Spleen (tissue), 7 donors: ENCODE measurements around the gene NECAB3.

Experiments used
- POLR2A ChIP-seq, 3 donors: fragments of 450-650 bp; IDR thresholded peaks; one replicate each; pipeline ENCODE4 v1.5.1; 2017; ENCODE audit warnings: antibody characterized with exemption in 3 of 3, mild to moderate bottlenecking in 1 of 3
- POLR2AphosphoS5 ChIP-seq, 3 donors: sonication (generic); formaldehyde crosslinking; IDR thresholded peaks; one replicate each; pipeline ENCODE4 v1.5.1; 2017; ENCODE audit warnings: antibody characterized with exemption in 3 of 3
- TF ChIP-seq, protein P1 (sequence below), 11 experiments: fragments of 200-600 bp in 7 of 11; fragments of 450-650 bp in 4 of 11; sonication (generic) in 4 of 11; IDR thresholded peaks in 8 of 11; conservative IDR thresholded peaks in 3 of 11; 1 replicate in 7 of 11; 2 replicates in 4 of 11; pipeline versions ENCODE4 v1.4.0 to v1.8.0; 2016 to 2021; ENCODE audit warnings: antibody characterized with exemption in 11 of 11, inconsistent platforms in 4 of 11, mild to moderate bottlenecking in 1 of 11
- donor health status: DM: no; HTN: no; CAD: no; lungs with moderate emphysema.
- donor health status: DM: no; HTN: no; CAD: no.
- donor health status: DM: no; HTN: no; CAD: no.

GRCh38 chr20:33686100-33686983, 12.1 kb upstream of the NECAB3 start, which contains the start of gene E2F1:
- TF ChIP-seq, protein P1, sequence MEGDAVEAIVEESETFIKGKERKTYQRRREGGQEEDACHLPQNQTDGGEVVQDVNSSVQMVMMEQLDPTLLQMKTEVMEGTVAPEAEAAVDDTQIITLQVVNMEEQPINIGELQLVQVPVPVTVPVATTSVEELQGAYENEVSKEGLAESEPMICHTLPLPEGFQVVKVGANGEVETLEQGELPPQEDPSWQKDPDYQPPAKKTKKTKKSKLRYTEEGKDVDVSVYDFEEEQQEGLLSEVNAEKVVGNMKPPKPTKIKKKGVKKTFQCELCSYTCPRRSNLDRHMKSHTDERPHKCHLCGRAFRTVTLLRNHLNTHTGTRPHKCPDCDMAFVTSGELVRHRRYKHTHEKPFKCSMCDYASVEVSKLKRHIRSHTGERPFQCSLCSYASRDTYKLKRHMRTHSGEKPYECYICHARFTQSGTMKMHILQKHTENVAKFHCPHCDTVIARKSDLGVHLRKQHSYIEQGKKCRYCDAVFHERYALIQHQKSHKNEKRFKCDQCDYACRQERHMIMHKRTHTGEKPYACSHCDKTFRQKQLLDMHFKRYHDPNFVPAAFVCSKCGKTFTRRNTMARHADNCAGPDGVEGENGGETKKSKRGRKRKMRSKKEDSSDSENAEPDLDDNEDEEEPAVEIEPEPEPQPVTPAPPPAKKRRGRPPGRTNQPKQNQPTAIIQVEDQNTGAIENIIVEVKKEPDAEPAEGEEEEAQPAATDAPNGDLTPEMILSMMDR (IDR thresholded peaks at IDR 0.05 in 8 of 11, conservative IDR thresholded peaks at IDR 0.05 in 3 of 11) = peak; percentile 6 to 80 (median 61)
- TF ChIP-seq POLR2AphosphoS5 (IDR thresholded peaks at IDR 0.05) (peak; percentile 56 to 80 (median 77)), POLR2A (IDR thresholded peaks at IDR 0.05) (no peak)
